ENCODE measurements around the gene FBXL15.

The FBXL15 gene

GRCh38 chr10:102444851-102445250 lies 24.2 kb downstream of the FBXL15 start:
- Histone ChIP-seq H3K27me3 (peaks cover 0 to 7% of the 10 kb centered on the region in 2 donors), H3K4me3 (no peak overlapping the region), H3K4me1 (peaks cover 0 to 8% (median 5%) of the 10 kb centered on the region in 4 donors), H3K27ac (no peak overlapping the region), H3K9me3 (no peaks in the 10 kb centered on the region), H3K36me3 (no peaks in the 10 kb centered on the region)
- intact Hi-C loops (cut with DNase I; ENCODE audit: low total_unique reads) = no loop called here
- DNase-seq = no peak
- TF ChIP-seq, protein P1, sequence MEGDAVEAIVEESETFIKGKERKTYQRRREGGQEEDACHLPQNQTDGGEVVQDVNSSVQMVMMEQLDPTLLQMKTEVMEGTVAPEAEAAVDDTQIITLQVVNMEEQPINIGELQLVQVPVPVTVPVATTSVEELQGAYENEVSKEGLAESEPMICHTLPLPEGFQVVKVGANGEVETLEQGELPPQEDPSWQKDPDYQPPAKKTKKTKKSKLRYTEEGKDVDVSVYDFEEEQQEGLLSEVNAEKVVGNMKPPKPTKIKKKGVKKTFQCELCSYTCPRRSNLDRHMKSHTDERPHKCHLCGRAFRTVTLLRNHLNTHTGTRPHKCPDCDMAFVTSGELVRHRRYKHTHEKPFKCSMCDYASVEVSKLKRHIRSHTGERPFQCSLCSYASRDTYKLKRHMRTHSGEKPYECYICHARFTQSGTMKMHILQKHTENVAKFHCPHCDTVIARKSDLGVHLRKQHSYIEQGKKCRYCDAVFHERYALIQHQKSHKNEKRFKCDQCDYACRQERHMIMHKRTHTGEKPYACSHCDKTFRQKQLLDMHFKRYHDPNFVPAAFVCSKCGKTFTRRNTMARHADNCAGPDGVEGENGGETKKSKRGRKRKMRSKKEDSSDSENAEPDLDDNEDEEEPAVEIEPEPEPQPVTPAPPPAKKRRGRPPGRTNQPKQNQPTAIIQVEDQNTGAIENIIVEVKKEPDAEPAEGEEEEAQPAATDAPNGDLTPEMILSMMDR (IDR thresholded peaks at IDR 0.05) = no peak

- peaks cover 0 to 3% of the 10 kb centered on the region in 2 donors for H3K27me3 ChIP-seq
- no peaks in the 10 kb centered on the region for H3K9me3 ChIP-seq
- peak overlapping the region; percentile 69 to 93 for H3K4me3 ChIP-seq
- no peaks in the 10 kb centered on the region for H3K36me3 ChIP-seq
- TF ChIP-seq, protein P1 (IDR thresholded peaks at IDR 0.05) = no peak
- intact Hi-C loops (cut with DNase I; ENCODE audit: low total_unique reads) = no loop called here
- peaks cover 0 to 24% (median 14%) of the 10 kb centered on the region in 4 donors for H3K4me1 ChIP-seq
- peak in 1 of 2 donors; percentile 73 for DNase-seq
- peak overlapping the region; percentile 80 to 81 for H3K27ac ChIP-seq
Observed at GRCh38 chr10:102449321-102450123, 28.9 kb downstream of the FBXL15 start.

- DNase-seq = no peak
- H3K4me3 ChIP-seq = peak overlapping the region; percentile 69 to 93
- H3K27ac ChIP-seq = peak overlapping the region; percentile 80 to 81
- H3K27me3 ChIP-seq = peaks cover 0 to 3% of the 10 kb centered on the region in 2 donors
- intact Hi-C loops (cut with DNase I; ENCODE audit: low total_unique reads) = no loop called here
- TF ChIP-seq, protein P1 (IDR thresholded peaks at IDR 0.05) = no peak
- no peaks in the 10 kb centered on the region for H3K36me3 ChIP-seq
- H3K9me3 ChIP-seq = no peaks in the 10 kb centered on the region
- H3K4me1 ChIP-seq = peaks cover 0 to 24% (median 14%) of the 10 kb centered on the region in 4 donors
Observed at GRCh38 chr10:102450124-102450373, 29.4 kb downstream of the FBXL15 start.

GRCh38 chr10:102450374-102451104 lies 29.9 kb downstream of the FBXL15 start:
- TF ChIP-seq, protein P1 (IDR thresholded peaks at IDR 0.05) = no peak
- intact Hi-C loops (cut with DNase I; ENCODE audit: low total_unique reads) = no loop called here

GRCh38 chr10:102451105-102451969 lies 30.7 kb downstream of the FBXL15 start, which contains the start of gene C10orf95:
Gene C10orf95, minus strand, starts transcription at chr10:102451543. Its CDS starts 450 bp downstream, at chr10:102451093.
- H3K27me3 ChIP-seq = no peaks in the 10 kb centered on the region
- no peak for DNase-seq
- TF ChIP-seq, protein P1 (IDR thresholded peaks at IDR 0.05) = no peak
- H3K4me1 ChIP-seq = peaks cover 0 to 24% (median 14%) of the 10 kb centered on the region in 4 donors
- H3K27ac ChIP-seq = peak within 1 kb of the TSS; percentile 80 to 81
- H3K36me3 ChIP-seq = no peaks in the 10 kb centered on the region
- peak within 1 kb of the TSS; percentile 69 to 93 for H3K4me3 ChIP-seq
- H3K9me3 ChIP-seq = no peaks in the 10 kb centered on the region
- intact Hi-C loops (cut with DNase I; ENCODE audit: low total_unique reads) = no loop called here

More at GRCh38 chr10:102450374-102451104, 29.9 kb downstream of the FBXL15 start:
- DNase-seq = peak; percentile 68 to 85
- H3K4me1 ChIP-seq = peaks cover 0 to 24% (median 14%) of the 10 kb centered on the region in 4 donors
- peak overlapping the region; percentile 80 to 81 for H3K27ac ChIP-seq
- peak overlapping the region; percentile 69 to 93 for H3K4me3 ChIP-seq
- no peaks in the 10 kb centered on the region for H3K9me3 ChIP-seq
- no peaks in the 10 kb centered on the region for H3K36me3 ChIP-seq
- peaks cover 0 to 3% of the 10 kb centered on the region in 2 donors for H3K27me3 ChIP-seq

Data from tibial artery (tissue), 4 donors.